HG03521 (cell line): ENCODE data around the gene GLB1L2.

Source experiments
- ATAC-seq: cut with Tn5 transposase; IDR thresholded peaks from one replicate; pipeline ENCODE4 v1.9.1; 2021; ENCODE audit warnings: mild to moderate bottlenecking, moderate library complexity; ENCODE audit not compliant: unreplicated experiment

The GLB1L2 gene

DNA sequence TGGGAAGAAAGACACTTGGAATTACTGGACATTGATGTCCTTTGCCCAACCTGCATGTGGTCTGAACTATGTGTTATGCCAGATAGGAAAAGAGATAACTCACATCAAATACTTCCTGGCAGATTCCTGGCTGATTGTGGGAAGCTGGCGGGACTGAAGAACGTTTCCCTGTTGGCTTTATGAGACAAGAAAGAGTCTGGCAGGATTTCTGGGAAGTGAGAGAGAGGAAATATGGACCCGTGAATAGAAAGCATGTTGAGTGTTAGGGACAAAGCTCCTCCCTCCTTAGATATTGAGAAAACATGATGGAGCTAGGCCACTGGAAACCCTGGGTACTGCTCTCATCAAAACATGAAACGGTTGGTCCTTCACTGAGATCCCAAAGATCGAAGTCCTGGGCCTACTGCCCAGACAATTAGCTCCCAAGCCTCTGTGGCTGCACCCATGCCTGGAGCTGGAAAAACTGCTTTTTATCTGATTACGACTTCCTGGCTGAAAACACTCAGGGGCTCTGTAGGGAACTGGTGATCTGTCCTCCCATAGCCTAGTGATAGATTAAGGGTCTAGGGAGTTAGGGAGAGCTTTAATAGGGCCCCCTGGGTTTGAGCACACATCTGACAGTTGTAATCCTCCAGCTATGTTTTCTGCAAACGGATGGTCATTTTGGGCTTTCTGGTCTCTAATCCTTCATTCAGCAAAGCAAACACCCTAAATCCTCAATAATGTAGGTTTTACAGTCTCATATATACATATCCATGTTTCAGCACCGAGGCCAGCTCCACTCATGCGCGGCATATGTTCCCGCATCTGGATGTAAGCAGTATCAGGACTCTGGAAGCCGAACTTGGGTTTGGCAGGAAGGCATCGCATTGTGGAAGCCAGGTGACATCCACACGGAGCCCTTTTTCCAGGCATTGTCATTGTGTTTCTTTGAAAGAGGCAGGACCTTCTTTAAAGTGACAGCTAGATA, 86.4 kb downstream of the GLB1L2 start:
- ATAC-seq: no peak

DNA sequence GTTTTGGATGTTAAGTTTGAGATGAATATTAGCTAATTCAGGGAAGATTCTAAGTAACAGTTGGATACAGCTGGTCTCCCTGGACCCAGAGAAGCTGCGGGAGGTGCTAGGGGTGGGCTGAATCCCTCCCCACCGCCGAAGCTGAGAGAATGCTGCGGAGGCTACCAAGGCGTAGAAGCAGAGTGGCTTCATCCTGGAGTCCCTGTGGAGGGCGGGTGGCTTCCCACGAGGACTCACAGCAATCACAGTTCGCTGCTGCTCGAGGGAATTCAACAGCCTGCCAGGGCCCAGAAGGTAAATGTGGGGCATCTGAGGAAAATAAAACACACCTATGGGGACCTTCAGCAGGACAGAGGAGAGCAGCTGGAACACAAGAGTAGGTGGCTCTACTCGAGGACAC, 91.3 kb downstream of the GLB1L2 start:
- no peak for ATAC-seq

DNA sequence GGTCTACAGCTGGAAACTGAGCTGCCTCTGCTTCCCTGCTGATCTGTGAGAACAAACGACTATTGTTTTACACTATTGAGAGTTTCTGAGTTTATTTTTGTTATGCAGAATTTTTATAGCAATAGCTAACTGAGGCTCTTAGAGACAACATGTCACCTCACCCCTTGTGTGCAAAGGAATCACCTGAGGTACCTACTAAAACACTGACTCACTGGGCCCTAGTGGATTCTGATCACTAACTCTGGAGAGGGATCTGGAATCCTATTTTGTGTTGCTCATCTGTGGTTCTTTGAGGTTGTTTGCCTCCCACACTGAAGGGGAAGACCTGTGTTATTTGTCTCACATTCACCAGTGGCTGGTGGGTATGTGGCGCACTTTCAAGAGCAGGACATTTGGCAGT, 93.6 kb downstream of the GLB1L2 start:
- ATAC-seq: no peak
